CD4-positive, alpha-beta T cell treated with Interferon alpha-2 for 1 hour (primary cell): Measurements from ENCODE around the gene NYNRIN.
"Not testable (repeated sequence)": the region's sequence is repeated elsewhere in the genome, so short reads cannot be mapped to it uniquely, and the experiment has no call there.

ENCODE experiments used
- DNase-seq, 2 donors: peaks; one replicate each; pipeline ENCODE4 v3.0.0-alpha.2; 2020 to 2022

The NYNRIN gene

GRCh38 chr14:24370748-24371147, 28.1 kb upstream of the NYNRIN start:
- no peak for DNase-seq

GRCh38 chr14:24371605-24372004, 27.2 kb upstream of the NYNRIN start:
- DNase-seq, result not testable (repeated sequence)

GRCh38 chr14:24372701-24373416, 25.9 kb upstream of the NYNRIN start:
- no peak for DNase-seq

GRCh38 chr14:24376448-24377070, 22.2 kb upstream of the NYNRIN start:
- no peak for DNase-seq

GRCh38 chr14:24377126-24377525, 21.7 kb upstream of the NYNRIN start:
- DNase-seq, result no peak

- DNase-seq, result no peak
These were observed 21.1 kb upstream of the NYNRIN start for GRCh38 chr14:24377657-24378056.

GRCh38 chr14:24378327-24378726, 20.5 kb upstream of the NYNRIN start:
- no peak for DNase-seq

GRCh38 chr14:24378981-24379906, 19.6 kb upstream of the NYNRIN start:
- no peak for DNase-seq

GRCh38 chr14:24379907-24380730, 18.7 kb upstream of the NYNRIN start:
- no peak for DNase-seq

GRCh38 chr14:24381363-24382063, 17.3 kb upstream of the NYNRIN start:
- DNase-seq, result no peak

- DNase-seq, result no peak
These were observed 16.8 kb upstream of the NYNRIN start for GRCh38 chr14:24382064-24382371.

GRCh38 chr14:24384169-24384568, 14.6 kb upstream of the NYNRIN start:
- DNase-seq, result no peak

GRCh38 chr14:24385524-24385923, 13.3 kb upstream of the NYNRIN start:
- no peak for DNase-seq

- DNase-seq, result no peak
These were observed 11.8 kb upstream of the NYNRIN start for GRCh38 chr14:24387009-24387345.

GRCh38 chr14:24387579-24387978, 11.2 kb upstream of the NYNRIN start:
- not testable (repeated sequence) for DNase-seq

GRCh38 chr14:24388474-24389179, 10.2 kb upstream of the NYNRIN start:
- DNase-seq, result no peak

GRCh38 chr14:24389226-24389848, 9.5 kb upstream of the NYNRIN start:
- no peak for DNase-seq

GRCh38 chr14:24390701-24391468, 7.9 kb upstream of the NYNRIN start:
- DNase-seq, result no peak

- DNase-seq, result no peak
These were observed 6.3 kb upstream of the NYNRIN start for GRCh38 chr14:24392325-24393091.

GRCh38 chr14:24394275-24394674, 4.5 kb upstream of the NYNRIN start:
- no peak for DNase-seq
